ENCODE measurements around the gene MYBPC1.

DNA sequence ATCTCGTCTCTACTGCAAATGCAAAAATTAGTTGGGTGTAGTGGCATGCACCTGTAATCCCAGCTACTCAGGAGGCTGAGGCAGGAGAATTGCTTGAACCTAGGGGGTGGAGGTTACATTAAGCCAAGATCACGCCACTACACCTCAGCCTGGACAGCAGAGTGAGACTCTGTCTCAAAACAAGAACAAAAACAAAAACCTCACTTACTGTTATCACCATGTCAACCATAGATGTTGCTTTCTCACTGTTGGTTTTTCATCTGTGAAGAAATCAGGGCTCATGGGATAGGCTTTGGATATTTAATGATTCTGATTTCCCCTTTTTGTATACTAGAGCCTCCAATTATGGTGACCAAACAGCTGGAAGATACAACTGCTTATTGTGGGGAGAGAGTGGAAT is 52.9 kb downstream of the MYBPC1 start:
- no peak for TF ChIP-seq CTCF (IDR thresholded peaks at IDR 0.05; ENCODE audit: low read depth, low read length)
- no peak for TF ChIP-seq MAX (IDR thresholded peaks at IDR 0.05; ENCODE audit: low read depth, low read length)
- TF ChIP-seq POLR2A (IDR thresholded peaks at IDR 0.05; ENCODE audit: extremely low read depth, insufficient read length), result no peak
- TF ChIP-seq MYC (IDR thresholded peaks at IDR 0.05; ENCODE audit: low read depth, low read length), result no peak
